Activated B cell treated with CpG ODN at 0.5 μM for 24 hours (primary cell): ENCODE results near the gene PRAMEF5. TPM values are rescaled to one million over a fixed set of nuclear protein-coding genes. Genes with fewer than 3 reads are reported as not detected.
"Not testable (repeated sequence)": the region's sequence is repeated elsewhere in the genome, so short reads cannot be mapped to it uniquely, and the experiment has no call there.

ENCODE experiments used
- ATAC-seq: fragments of 200-7000 bp; cut with Tn5 transposase; one replicate; pipeline ENCODE4 v1.10.0; 2021; ENCODE audit warnings: low read depth, mild to moderate bottlenecking, moderate library complexity
- CTCF ChIA-PET: fragments of 350-600 bp; sonication (Branson Sonifier 250); formaldehyde crosslinking; loops from one replicate; lab custom pipeline; 2021; ENCODE audit warnings: antibody characterized with exemption; lab: Charles Lee
- POLR2A ChIA-PET: fragments of 350-600 bp; sonication (Branson Sonifier 250); formaldehyde crosslinking; loops from one replicate; lab custom pipeline; 2021; ENCODE audit warnings: antibody characterized with exemption; lab: Charles Lee
- DNase-seq: peaks from one replicate; pipeline ENCODE4 v3.0.0; 2022
- H3K27ac Mint-ChIP-seq: one replicate; pipeline ENCODE4 v1.8.0; 2020; ENCODE audit warnings: mixed read lengths
- H3K27me3 Mint-ChIP-seq: one replicate; pipeline ENCODE4 v1.8.0; 2021; ENCODE audit warnings: mixed read lengths
- H3K36me3 Mint-ChIP-seq: one replicate; pipeline ENCODE4 v1.8.0; 2021; ENCODE audit warnings: low read depth, mixed read lengths
- H3K4me1 Mint-ChIP-seq: one replicate; pipeline ENCODE4 v1.8.0; 2021; ENCODE audit warnings: mixed read lengths
- H3K4me3 Mint-ChIP-seq: one replicate; pipeline ENCODE4 v1.8.0; 2020; ENCODE audit warnings: mild to moderate bottlenecking, mixed read lengths
- H3K9me3 Mint-ChIP-seq: one replicate; pipeline ENCODE4 v1.8.0; 2020; ENCODE audit warnings: mixed read lengths
- intact Hi-C: fragments of 100-400 bp; cut with micrococcal nuclease; formaldehyde crosslinking; loops from one replicate; pipeline ENCODE4 v1.15.1; 2024
- total RNA-seq: library from RNA; stranded (reverse); gene quantifications from 2 replicates; pipeline ENCODE4 v1.2.3, GENCODE V29; 2022

The PRAMEF5 gene
- total RNA-seq, 1 donor from 2014 or later = not detected

DNA sequence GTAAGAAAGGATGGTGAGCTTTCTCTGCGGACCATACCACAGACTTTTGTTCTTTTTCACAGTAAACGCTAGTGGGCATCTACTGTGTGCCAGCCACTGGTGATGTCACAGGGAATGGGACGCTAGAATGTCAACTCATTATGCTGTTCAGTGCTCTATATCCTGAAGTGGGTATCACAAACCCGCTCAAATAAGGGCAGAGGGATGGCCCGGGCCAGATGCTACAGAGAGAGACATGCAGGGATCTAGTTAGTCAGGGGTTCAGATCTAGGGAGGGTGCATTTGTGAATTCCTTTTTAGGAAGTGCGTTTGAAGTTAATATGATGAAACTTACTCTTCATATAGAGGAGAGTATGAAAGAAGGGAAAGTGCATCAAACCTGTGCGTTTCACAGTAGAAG is 6.9 kb upstream of the PRAMEF5 start:
- intact Hi-C loops, H3K4me1 Mint-ChIP-seq, CTCF ChIA-PET: not testable (repeated sequence)

DNA sequence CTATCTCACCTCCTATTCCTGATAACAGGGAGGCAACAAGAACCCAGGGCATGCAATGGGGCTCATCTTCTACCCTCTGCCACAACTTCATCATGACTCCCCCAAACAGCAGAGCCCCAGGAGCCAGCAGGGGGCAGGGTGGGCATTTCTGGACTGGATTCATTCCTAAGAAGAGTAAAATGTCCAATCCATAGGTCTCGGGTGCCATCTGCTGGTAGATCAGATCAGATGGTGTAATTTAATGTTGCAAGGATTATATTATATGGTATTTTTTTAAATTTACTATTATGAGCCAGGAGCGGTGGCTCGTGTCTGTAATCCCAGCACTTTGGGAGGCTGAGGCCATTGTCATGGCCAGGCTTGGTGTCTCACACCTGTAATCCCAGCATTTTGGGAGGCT is 11.1 kb downstream of the PRAMEF5 start:
- H3K36me3 Mint-ChIP-seq, H3K27me3 Mint-ChIP-seq, H3K4me1 Mint-ChIP-seq, H3K4me3 Mint-ChIP-seq, ATAC-seq, H3K9me3 Mint-ChIP-seq, DNase-seq, POLR2A ChIA-PET, H3K27ac Mint-ChIP-seq, CTCF ChIA-PET, intact Hi-C loops: not testable (repeated sequence)

More for the DNA sequence above, 6.9 kb upstream of the PRAMEF5 start:
- H3K36me3 Mint-ChIP-seq, H3K27me3 Mint-ChIP-seq, POLR2A ChIA-PET, H3K9me3 Mint-ChIP-seq, H3K4me3 Mint-ChIP-seq, H3K27ac Mint-ChIP-seq, ATAC-seq, DNase-seq: not testable (repeated sequence)

DNA sequence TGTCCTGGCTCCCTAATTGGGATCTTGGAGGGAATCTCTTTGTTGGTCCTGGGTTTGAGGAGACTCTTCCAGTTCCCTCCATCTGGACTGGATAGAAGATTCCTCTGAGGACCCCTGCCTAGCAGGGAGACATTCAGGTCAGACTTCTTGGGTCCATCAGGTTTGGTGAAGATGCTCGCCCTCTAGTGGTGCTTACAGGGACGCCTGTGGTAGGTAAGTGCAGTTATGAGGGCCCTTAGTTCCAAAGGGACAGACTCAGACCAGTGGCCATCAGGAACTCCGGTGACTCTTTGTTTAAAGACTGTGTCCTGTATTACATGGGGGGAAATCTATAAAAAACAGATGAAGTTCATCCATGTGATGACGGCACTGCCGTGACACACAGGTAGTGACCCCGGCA is 23.0 kb downstream of the PRAMEF5 start:
- H3K4me1 Mint-ChIP-seq, ATAC-seq, H3K27ac Mint-ChIP-seq, intact Hi-C loops, H3K9me3 Mint-ChIP-seq, POLR2A ChIA-PET, H3K36me3 Mint-ChIP-seq, H3K4me3 Mint-ChIP-seq, H3K27me3 Mint-ChIP-seq, CTCF ChIA-PET, DNase-seq: not testable (repeated sequence)

DNA sequence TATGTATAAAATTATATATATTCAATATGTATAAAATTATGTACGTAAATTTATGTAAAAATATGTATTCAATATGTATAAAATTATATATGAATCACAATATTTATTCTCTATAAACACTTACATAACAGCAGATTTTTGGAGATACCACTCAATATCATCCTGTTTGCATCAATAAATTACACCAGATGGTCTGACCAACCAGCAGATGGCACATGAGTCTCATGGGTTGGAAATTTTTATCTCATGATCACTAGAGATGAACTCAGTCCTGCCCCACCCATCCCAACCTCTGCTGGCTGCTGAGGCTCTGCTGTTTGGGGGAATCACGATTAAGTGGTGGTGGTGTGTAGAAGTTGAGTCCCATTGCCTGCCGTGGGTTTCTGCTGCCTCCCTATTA is 25.6 kb downstream of the PRAMEF5 start:
- H3K4me1 Mint-ChIP-seq, H3K9me3 Mint-ChIP-seq, CTCF ChIA-PET, POLR2A ChIA-PET, H3K36me3 Mint-ChIP-seq, H3K27ac Mint-ChIP-seq, ATAC-seq, intact Hi-C loops, H3K27me3 Mint-ChIP-seq, H3K4me3 Mint-ChIP-seq, DNase-seq: not testable (repeated sequence)

DNA sequence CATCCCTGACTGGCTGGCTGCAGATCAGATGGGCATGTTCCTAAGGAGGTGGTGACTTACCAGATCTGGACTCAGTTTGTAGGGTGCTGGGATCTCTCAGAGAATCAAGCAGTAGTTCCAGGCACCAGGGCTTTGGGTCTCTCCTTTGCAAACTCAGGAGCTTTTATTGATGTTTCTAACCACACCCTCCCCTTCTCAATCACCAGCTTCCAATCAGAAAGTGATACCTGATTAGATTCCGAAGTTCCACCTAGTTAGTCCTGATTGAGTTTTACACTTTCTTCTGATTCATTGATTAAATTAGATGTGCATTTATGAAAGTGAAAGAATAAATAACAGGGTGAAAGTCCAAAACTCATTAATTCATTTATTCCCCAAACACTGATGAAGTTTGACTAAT is 31.0 kb downstream of the PRAMEF5 start, which contains the start of gene PRAMEF8:
PRAMEF8 (minus strand) TSS at position 101 of the 400 bp plus-strand sequence. CDS start 1,046 bp downstream, outside the sequence.
- ATAC-seq, POLR2A ChIA-PET, H3K4me1 Mint-ChIP-seq, H3K36me3 Mint-ChIP-seq, H3K4me3 Mint-ChIP-seq, DNase-seq, H3K27me3 Mint-ChIP-seq, intact Hi-C loops, H3K9me3 Mint-ChIP-seq, H3K27ac Mint-ChIP-seq, CTCF ChIA-PET: not testable (repeated sequence)

DNA sequence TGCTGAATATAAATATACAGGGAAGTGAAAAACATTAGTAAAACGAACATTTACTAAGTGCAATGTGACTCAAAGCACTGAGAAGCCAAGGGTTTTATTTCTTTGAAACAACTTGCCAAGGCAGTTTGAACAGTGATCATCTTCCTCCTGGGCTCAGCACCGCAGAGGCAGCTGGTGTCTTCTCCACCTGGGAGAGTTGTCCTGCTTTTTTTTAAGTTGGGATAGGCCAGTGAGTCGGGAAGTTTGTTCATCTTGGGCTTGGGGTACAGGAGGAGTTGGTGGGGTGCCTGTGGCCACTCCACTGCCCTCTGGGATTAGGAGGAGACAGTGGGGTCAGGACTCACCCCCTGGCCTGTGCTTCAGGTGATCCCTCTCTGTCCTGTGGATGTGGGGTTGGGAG is 35.0 kb downstream of the PRAMEF5 start:
- POLR2A ChIA-PET, intact Hi-C loops, CTCF ChIA-PET, DNase-seq, H3K36me3 Mint-ChIP-seq, H3K27me3 Mint-ChIP-seq, H3K27ac Mint-ChIP-seq, ATAC-seq, H3K4me3 Mint-ChIP-seq, H3K9me3 Mint-ChIP-seq, H3K4me1 Mint-ChIP-seq: not testable (repeated sequence)

DNA sequence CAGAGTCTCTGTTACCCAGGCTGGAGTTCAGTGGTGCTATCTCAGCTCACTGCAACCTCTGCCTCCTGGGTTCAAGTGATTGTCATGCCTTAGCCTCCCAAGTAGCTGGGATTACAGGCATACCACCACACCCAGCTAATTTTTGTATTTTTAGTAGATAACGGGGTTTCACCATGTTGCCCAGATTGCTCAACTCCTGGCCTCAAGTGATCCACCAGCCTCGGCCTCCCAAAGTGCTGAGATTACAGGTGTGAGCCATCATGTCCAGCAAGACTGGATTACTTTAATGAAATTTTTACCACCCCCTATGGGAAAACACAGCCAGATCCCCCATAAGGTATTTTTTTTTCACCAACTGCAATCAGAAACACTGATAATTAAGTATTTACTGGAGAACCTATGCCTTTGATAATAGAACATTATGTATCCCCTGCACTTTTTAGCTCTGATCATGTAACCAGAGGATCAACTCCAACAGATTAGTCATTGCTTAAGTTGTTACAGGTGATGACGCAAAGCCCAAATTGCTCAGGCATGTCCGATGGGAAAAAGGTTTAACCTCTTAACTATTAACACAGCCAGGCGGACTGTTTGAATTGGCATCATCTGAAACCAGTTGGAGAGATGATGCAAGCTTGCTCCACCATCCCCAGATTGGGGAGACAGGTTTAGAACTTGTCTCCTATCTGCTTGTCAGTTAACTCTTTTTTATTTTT is 43.4 kb downstream of the PRAMEF5 start:
- H3K9me3 Mint-ChIP-seq, DNase-seq, POLR2A ChIA-PET, CTCF ChIA-PET, intact Hi-C loops, H3K4me3 Mint-ChIP-seq, H3K36me3 Mint-ChIP-seq, H3K4me1 Mint-ChIP-seq, H3K27ac Mint-ChIP-seq, H3K27me3 Mint-ChIP-seq, ATAC-seq: not testable (repeated sequence)

DNA sequence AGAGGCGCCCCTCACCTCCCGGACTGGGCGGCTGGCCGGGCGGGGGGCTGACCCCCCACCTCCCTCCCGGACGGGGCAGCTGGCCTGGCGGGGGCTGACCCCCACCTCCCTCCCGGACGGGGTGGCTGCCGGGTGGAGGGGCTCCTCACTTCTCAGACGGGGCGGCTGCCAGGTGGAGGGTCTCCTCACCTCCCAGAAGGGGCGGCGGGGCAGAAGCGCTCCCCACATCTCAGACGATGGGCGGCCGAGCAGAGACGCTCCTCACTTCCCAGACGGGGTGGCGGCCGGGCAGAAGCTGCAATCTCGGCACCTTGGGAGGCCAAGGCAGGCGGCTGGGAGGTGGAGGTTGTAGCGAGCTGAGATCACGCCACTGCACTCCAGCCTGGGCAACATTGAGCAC is 44.7 kb downstream of the PRAMEF5 start:
- intact Hi-C loops, ATAC-seq, CTCF ChIA-PET, DNase-seq, POLR2A ChIA-PET, H3K4me1 Mint-ChIP-seq, H3K36me3 Mint-ChIP-seq, H3K27ac Mint-ChIP-seq, H3K27me3 Mint-ChIP-seq, H3K9me3 Mint-ChIP-seq, H3K4me3 Mint-ChIP-seq: not testable (repeated sequence)

DNA sequence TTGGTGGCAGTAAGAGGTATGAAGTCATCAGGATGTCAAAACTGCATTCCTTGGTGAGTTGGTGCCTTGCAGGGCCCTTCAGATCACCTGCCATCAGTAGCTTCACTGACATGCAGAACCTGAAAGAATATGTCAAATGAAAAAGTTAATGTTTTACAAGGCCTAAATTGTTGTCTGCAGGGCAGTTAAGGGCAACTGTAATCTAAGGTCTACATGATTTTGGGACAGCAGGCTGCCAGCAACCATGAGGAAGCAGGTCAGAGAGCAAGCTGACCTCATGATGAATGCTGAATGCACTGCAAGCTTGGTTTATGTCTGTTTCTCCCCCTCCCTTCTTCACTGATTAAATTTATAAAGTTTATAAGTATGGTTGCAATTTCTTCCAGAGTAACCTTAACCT is 48.2 kb downstream of the PRAMEF5 start:
- CTCF ChIA-PET, H3K27me3 Mint-ChIP-seq, ATAC-seq, H3K27ac Mint-ChIP-seq, DNase-seq, intact Hi-C loops, H3K4me1 Mint-ChIP-seq, H3K4me3 Mint-ChIP-seq, POLR2A ChIA-PET, H3K36me3 Mint-ChIP-seq, H3K9me3 Mint-ChIP-seq: not testable (repeated sequence)

DNA sequence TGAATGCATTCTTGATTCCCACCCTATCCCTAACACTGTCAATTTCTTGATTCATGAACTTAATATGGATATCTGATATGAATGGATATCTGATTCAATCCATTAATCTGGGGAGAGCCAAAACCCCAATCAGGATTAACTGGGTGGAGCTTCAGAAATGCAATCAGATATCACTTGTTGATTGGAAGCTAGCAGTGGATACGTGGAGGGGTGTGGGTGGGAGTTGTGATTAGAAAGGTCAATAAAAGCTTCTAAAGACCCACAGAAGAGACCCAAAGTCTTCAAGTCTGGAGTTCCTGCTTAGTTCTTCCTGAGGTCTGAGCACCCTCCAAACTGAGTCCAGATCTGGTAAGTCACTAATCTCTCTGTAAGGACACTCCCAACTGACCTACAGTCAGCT is 49.2 kb downstream of the PRAMEF5 start, which contains the start of gene PRAMEF33:
PRAMEF33 (plus strand) TSS at position 301 of the 400 bp plus-strand sequence. CDS start 2,416 bp downstream, outside the sequence.
- H3K9me3 Mint-ChIP-seq, H3K4me1 Mint-ChIP-seq, ATAC-seq, H3K27ac Mint-ChIP-seq, intact Hi-C loops, H3K36me3 Mint-ChIP-seq, CTCF ChIA-PET, POLR2A ChIA-PET, DNase-seq, H3K27me3 Mint-ChIP-seq, H3K4me3 Mint-ChIP-seq: not testable (repeated sequence)
